H9 (cell line): ENCODE measurements around the gene MEGF10. TPM values are rescaled to one million over a fixed set of nuclear protein-coding genes. Genes with fewer than 3 reads are reported as not detected.

Experiments used
- DNase-seq: peaks from one replicate; pipeline ENCODE4 v3.0.0-alpha.2; 2017
- H2AFZ ChIP-seq: one replicate; pipeline ENCODE4 v1.6.1; 2013; ENCODE audit warnings: mild to moderate bottlenecking, low read length, control low read depth, moderate library complexity
- H2AK5ac ChIP-seq: 2 replicates; pipeline ENCODE4 v1.6.1; 2013; ENCODE audit warnings: low read length, control low read depth, mixed read lengths; ENCODE audit not compliant: insufficient read length
- H2BK120ac ChIP-seq: one replicate; pipeline ENCODE4 v1.6.1; 2013; ENCODE audit warnings: low read depth, mild to moderate bottlenecking, low read length, control low read depth, inconsistent platforms; ENCODE audit not compliant: poor library complexity, severe bottlenecking
- H2BK12ac ChIP-seq: 2 replicates; pipeline ENCODE4 v1.6.1; 2013; ENCODE audit warnings: low read length, control low read depth, mixed read lengths, low read depth; ENCODE audit not compliant: insufficient read length
- H2BK15ac ChIP-seq: 2 replicates; pipeline ENCODE4 v1.6.1; 2013; ENCODE audit warnings: low read depth, low read length, control low read depth
- H2BK20ac ChIP-seq: one replicate; pipeline ENCODE4 v1.6.1; 2013; ENCODE audit warnings: low read depth, mild to moderate bottlenecking, low read length, control low read depth, inconsistent platforms; ENCODE audit not compliant: poor library complexity, severe bottlenecking
- H2BK5ac ChIP-seq: 2 replicates; pipeline ENCODE4 v1.6.1; 2013; ENCODE audit warnings: low read length, control low read depth, mixed read lengths; ENCODE audit not compliant: insufficient read length
- H3K14ac ChIP-seq: 2 replicates; pipeline ENCODE4 v1.6.1; 2013; ENCODE audit warnings: low read length, control low read depth; ENCODE audit not compliant: insufficient read depth
- H3K18ac ChIP-seq: 2 replicates; pipeline ENCODE4 v1.6.1; 2013; ENCODE audit warnings: low read depth, mild to moderate bottlenecking, mixed read lengths, low read length, control low read depth; ENCODE audit not compliant: insufficient read length
- H3K23ac ChIP-seq: 2 replicates; pipeline ENCODE4 v1.6.1; 2013; ENCODE audit warnings: low read length, control low read depth, mixed read lengths, low read depth; ENCODE audit not compliant: insufficient read length
- H3K23me2 ChIP-seq: 2 replicates; pipeline ENCODE4 v1.6.1; 2013; ENCODE audit warnings: low read depth, mild to moderate bottlenecking, mixed read lengths, low read length, control low read depth; ENCODE audit not compliant: insufficient read length, poor library complexity, severe bottlenecking
- H3K27ac ChIP-seq: 2 replicates; pipeline ENCODE4 v1.5.1; 2013; ENCODE audit warnings: low read length, control low read depth, mixed read lengths, low read depth; ENCODE audit not compliant: insufficient read length
- H3K27me3 ChIP-seq: 2 replicates; pipeline ENCODE4 v1.6.1; 2013; ENCODE audit warnings: low read length, control low read depth, inconsistent platforms; ENCODE audit not compliant: insufficient read depth
- H3K4ac ChIP-seq: 2 replicates; pipeline ENCODE4 v1.6.1; 2013; ENCODE audit warnings: low read depth, mild to moderate bottlenecking, control low read depth, inconsistent platforms, low read length, moderate library complexity
- H3K4me1 ChIP-seq: 2 replicates; pipeline ENCODE4 v1.6.1; 2013; ENCODE audit warnings: low read length, control low read depth, inconsistent platforms; ENCODE audit not compliant: insufficient read depth
- H3K4me2 ChIP-seq: 2 replicates; pipeline ENCODE4 v1.6.1; 2013; ENCODE audit warnings: low read length, control low read depth, mixed read lengths; ENCODE audit not compliant: insufficient read length, insufficient read depth
- H3K56ac ChIP-seq: 2 replicates; pipeline ENCODE4 v1.6.1; 2013; ENCODE audit warnings: low read depth, mild to moderate bottlenecking, mixed read lengths, low read length, control low read depth; ENCODE audit not compliant: insufficient read length
- H3K79me1 ChIP-seq: 2 replicates; pipeline ENCODE4 v1.6.1; 2013; ENCODE audit warnings: low read depth, mild to moderate bottlenecking, moderate library complexity, low read length, control low read depth, inconsistent platforms; ENCODE audit not compliant: insufficient read depth, poor library complexity, severe bottlenecking
- H3K79me2 ChIP-seq: 2 replicates; pipeline ENCODE4 v1.6.1; 2013; ENCODE audit warnings: low read length, control low read depth, inconsistent platforms; ENCODE audit not compliant: insufficient read depth
- H3K9ac ChIP-seq: 2 replicates; pipeline ENCODE4 v1.6.1; 2013; ENCODE audit warnings: low read length, control low read depth, mixed read lengths; ENCODE audit not compliant: insufficient read length; ENCODE audit errors: extremely low read depth
- H3K9me3 ChIP-seq: one replicate; pipeline ENCODE4 v1.6.1; 2013; ENCODE audit warnings: low read depth, low read length, inconsistent platforms; ENCODE audit not compliant: control insufficient read depth
- H3T11ph ChIP-seq: one replicate; pipeline ENCODE4 v1.6.1; 2013; ENCODE audit warnings: mild to moderate bottlenecking, low read length, control low read depth, inconsistent platforms
- H4K20me1 ChIP-seq: one replicate; pipeline ENCODE4 v1.6.1; 2013; ENCODE audit not compliant: control insufficient read depth, insufficient read length, insufficient read depth
- H4K5ac ChIP-seq: 2 replicates; pipeline ENCODE4 v1.6.1; 2013; ENCODE audit warnings: low read depth, mild to moderate bottlenecking, mixed read lengths, low read length, control low read depth; ENCODE audit not compliant: insufficient read length
- H4K8ac ChIP-seq: replicated peaks from 2 replicates; pipeline ENCODE4 v1.6.1; 2013; ENCODE audit warnings: low read length, control low read depth, mixed read lengths, low read depth; ENCODE audit not compliant: insufficient read length
- H4K91ac ChIP-seq: 2 replicates; pipeline ENCODE4 v1.6.1; 2013; ENCODE audit warnings: low read depth, mild to moderate bottlenecking, moderate library complexity, mixed read lengths, low read length, control low read depth; ENCODE audit not compliant: insufficient read length
- H3K27ac Mint-ChIP-seq, 3 experiments: 2 replicates in 2 of 3; 3 replicates in 1 of 3; pipeline ENCODE4 v1.8.0; 2020 to 2021; ENCODE audit warnings: mixed read lengths in 3 of 3, mild to moderate bottlenecking in 1 of 3, moderate library complexity in 1 of 3
- H3K27me3 Mint-ChIP-seq: 2 replicates; pipeline ENCODE4 v1.8.0; 2021; ENCODE audit warnings: low read depth, mild to moderate bottlenecking, moderate library complexity, mixed read lengths
- H3K36me3 Mint-ChIP-seq, 3 experiments: 2 replicates in 2 of 3; 3 replicates in 1 of 3; pipeline ENCODE4 v1.8.0; 2020 to 2021; ENCODE audit warnings: low read depth in 3 of 3, mixed read lengths in 3 of 3; ENCODE audit not compliant: insufficient read depth in 1 of 3
- H3K4me1 Mint-ChIP-seq, 2 experiments: 2 replicates each; pipeline ENCODE4 v1.8.0; 2020; ENCODE audit warnings: mixed read lengths in 2 of 2
- H3K4me3 Mint-ChIP-seq, 2 experiments: 2 replicates in 1 of 2; 3 replicates in 1 of 2; pipeline ENCODE4 v1.8.0; 2020 to 2021; ENCODE audit warnings: mild to moderate bottlenecking in 2 of 2, mixed read lengths in 2 of 2, moderate library complexity in 1 of 2
- H3K9me3 Mint-ChIP-seq, 2 experiments: 2 replicates in 1 of 2; 3 replicates in 1 of 2; pipeline ENCODE4 v1.8.0; 2020; ENCODE audit warnings: mild to moderate bottlenecking in 2 of 2, mixed read lengths in 2 of 2, moderate library complexity in 1 of 2
- WGBS: extraction: QIAGEN DNeasy Blood & Tissue Kit; methylation state at CpG from one replicate; pipeline ENCODE4 v1.1.7; 2013; ENCODE audit warnings: missing lambda C conversion rate, low lambda C conversion rate, mixed read lengths; ENCODE audit not compliant: insufficient read length; ENCODE audit errors: extremely low coverage; 5-methylcytosine and 5-hydroxymethylcytosine counted together
- total RNA-seq: library from RNA; stranded (reverse); gene quantifications from 2 replicates; pipeline ENCODE4 v1.2.1, GENCODE V29; 2021
- TF ChIP-seq, protein P1 (sequence below): fragments of 200-600 bp; sonication (generic); conservative IDR thresholded peaks from 3 replicates; pipeline ENCODE4 v1.8.0; 2021; ENCODE audit warnings: antibody characterized with exemption, mild to moderate bottlenecking

Gene MEGF10
- total RNA-seq, 1 experiment from 2014 or later: 36.5 TPM

- no peaks in the 10 kb centered on the region for H3K23me2 ChIP-seq
- no peak overlapping the region for H3K56ac ChIP-seq
- no peak for DNase-seq
- H4K20me1 ChIP-seq: no peaks in the 10 kb centered on the region
- no peak overlapping the region for H3K14ac ChIP-seq
- no peak overlapping the region for H2BK15ac ChIP-seq
- no peak overlapping the region for H2AFZ ChIP-seq
- H2BK120ac ChIP-seq: no peak overlapping the region
- no peaks in the 10 kb centered on the region for H3K79me1 ChIP-seq
- no CpG with 5 or more reads among the region's 3 CpGs for WGBS
- Mint-ChIP-seq H3K36me3 (peaks cover 19 to 28% (median 20%) of the 10 kb centered on the region in 3 experiments), H3K27me3 (no peaks in the 10 kb centered on the region), H3K4me3 (no peak overlapping the region; a peak in 1 of 5 replicates), H3K27ac (no peak overlapping the region), H3K9me3 (peaks cover 26 to 29% of the 10 kb centered on the region in 2 experiments), H3K4me1 (peaks cover 22 to 27% of the 10 kb centered on the region in 2 experiments)
- H3K4me1 ChIP-seq: no peaks in the 10 kb centered on the region
- TF ChIP-seq, protein P1, sequence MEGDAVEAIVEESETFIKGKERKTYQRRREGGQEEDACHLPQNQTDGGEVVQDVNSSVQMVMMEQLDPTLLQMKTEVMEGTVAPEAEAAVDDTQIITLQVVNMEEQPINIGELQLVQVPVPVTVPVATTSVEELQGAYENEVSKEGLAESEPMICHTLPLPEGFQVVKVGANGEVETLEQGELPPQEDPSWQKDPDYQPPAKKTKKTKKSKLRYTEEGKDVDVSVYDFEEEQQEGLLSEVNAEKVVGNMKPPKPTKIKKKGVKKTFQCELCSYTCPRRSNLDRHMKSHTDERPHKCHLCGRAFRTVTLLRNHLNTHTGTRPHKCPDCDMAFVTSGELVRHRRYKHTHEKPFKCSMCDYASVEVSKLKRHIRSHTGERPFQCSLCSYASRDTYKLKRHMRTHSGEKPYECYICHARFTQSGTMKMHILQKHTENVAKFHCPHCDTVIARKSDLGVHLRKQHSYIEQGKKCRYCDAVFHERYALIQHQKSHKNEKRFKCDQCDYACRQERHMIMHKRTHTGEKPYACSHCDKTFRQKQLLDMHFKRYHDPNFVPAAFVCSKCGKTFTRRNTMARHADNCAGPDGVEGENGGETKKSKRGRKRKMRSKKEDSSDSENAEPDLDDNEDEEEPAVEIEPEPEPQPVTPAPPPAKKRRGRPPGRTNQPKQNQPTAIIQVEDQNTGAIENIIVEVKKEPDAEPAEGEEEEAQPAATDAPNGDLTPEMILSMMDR: no peak
- H3K4me2 ChIP-seq: no peak overlapping the region
- no peak overlapping the region for H3T11ph ChIP-seq
- H2BK12ac ChIP-seq: no peak overlapping the region
- no peak overlapping the region for H4K8ac ChIP-seq
- no peak overlapping the region for H3K23ac ChIP-seq
- H4K5ac ChIP-seq: no peak overlapping the region
- no peak overlapping the region for H4K91ac ChIP-seq
- H2AK5ac ChIP-seq: no peak overlapping the region
- H2BK5ac ChIP-seq: no peak overlapping the region
- no peak overlapping the region for H2BK20ac ChIP-seq
- no peak overlapping the region for H3K9ac ChIP-seq
- no peak overlapping the region for H3K27ac ChIP-seq
- peaks cover 8% of the 10 kb centered on the region for H3K9me3 ChIP-seq
- no peaks in the 10 kb centered on the region for H3K79me2 ChIP-seq
- H3K18ac ChIP-seq: no peak overlapping the region
- H3K27me3 ChIP-seq: no peaks in the 10 kb centered on the region
- H3K4ac ChIP-seq: no peak overlapping the region
Measured at GRCh38 chr5:127254729-127255284, 35.8 kb upstream of the MEGF10 start.
